Transverse colon (tissue), 4 donors: ENCODE results near the gene RXRG. TPM values are rescaled to one million over a fixed set of nuclear protein-coding genes. Genes with fewer than 3 reads are reported as not detected.

Experiments used
- DNase-seq: peaks from one replicate; pipeline ENCODE4 v3.0.0-alpha.2; 2019
- H3K27ac ChIP-seq, 4 donors: fragments of 200-600 bp; sonication (generic); 2 replicates each; pipeline ENCODE4 v1.5.1; 2016 to 2018; ENCODE audit warnings: inconsistent platforms in 4 of 4
- H3K27me3 ChIP-seq: fragments of 200-600 bp; sonication (generic); 2 replicates; pipeline ENCODE4 v1.5.1; 2017; ENCODE audit warnings: inconsistent platforms
- H3K36me3 ChIP-seq, 4 donors: fragments of 200-600 bp; sonication (generic); 2 replicates each; pipeline ENCODE4 v1.5.1; 2017 to 2019; ENCODE audit warnings: inconsistent platforms in 4 of 4
- H3K4me1 ChIP-seq, 4 donors: fragments of 200-600 bp; sonication (generic); 2 replicates each; pipeline ENCODE4 v1.5.1; 2017 to 2020; ENCODE audit warnings: inconsistent platforms in 4 of 4
- H3K4me3 ChIP-seq, 4 donors: fragments of 200-600 bp; sonication (generic); 1 replicate in 1 of 4; 2 replicates in 3 of 4; pipeline versions ENCODE4 v1.5.1 to v1.6.1; 2017 to 2019; ENCODE audit warnings: inconsistent platforms in 4 of 4
- H3K9me3 ChIP-seq, 2 donors: fragments of 200-600 bp; sonication (generic); 2 replicates each; pipeline ENCODE4 v1.5.1; 2017 to 2019; ENCODE audit warnings: inconsistent platforms in 2 of 2
- CTCF ChIP-seq, 5 experiments: fragments of 200-600 bp in 3 of 5; fragments of 450-650 bp in 2 of 5; sonication (generic) in 3 of 5; IDR thresholded peaks; 1 replicate in 2 of 5; 2 replicates in 3 of 5; pipeline ENCODE4 v1.5.1; 2016 to 2017; ENCODE audit warnings: antibody characterized with exemption in 5 of 5, inconsistent platforms in 3 of 5, mild to moderate bottlenecking in 2 of 5, moderate library complexity in 1 of 5
- EP300 ChIP-seq: sonication (generic); formaldehyde crosslinking; IDR thresholded peaks from one replicate; pipeline ENCODE4 v1.6.1; 2017; ENCODE audit warnings: antibody characterized with exemption, low read depth
- POLR2A ChIP-seq: fragments of 450-650 bp; IDR thresholded peaks from one replicate; pipeline ENCODE4 v1.6.1; 2016; ENCODE audit warnings: antibody characterized with exemption, mild to moderate bottlenecking, moderate library complexity
- POLR2AphosphoS5 ChIP-seq, 3 donors: sonication (generic); formaldehyde crosslinking; IDR thresholded peaks; one replicate each; pipeline ENCODE4 v1.6.1; 2016; ENCODE audit warnings: antibody characterized with exemption in 3 of 3
- WGBS, 2 donors: methylation state at CpG; one replicate each; pipeline ENCODE4 v1.1.5; 2018; ENCODE audit warnings: low coverage in 1 of 2; 5-methylcytosine and 5-hydroxymethylcytosine counted together
- in situ Hi-C, 4 donors: fragments of 200-750 bp; cut with MboI; loops; one replicate each; pipeline versions ENCODE4 v1.15.0 to v1.15.1; 2017; ENCODE audit warnings: low sequenced_read_pairs in 3 of 4, low pct_ligation_motif_present in 1 of 4, low pct_unique_long_range_greater_than_20kb in 1 of 4
- intact Hi-C: fragments of 100-400 bp; cut with DNase I; formaldehyde crosslinking; loops from one replicate; pipeline ENCODE4 v1.15.1; 2023; ENCODE audit warnings: low total_unique reads
- total RNA-seq, 4 donors: library from RNA; depleted of rRNA; stranded (reverse); fragments of >200 nt; gene quantifications; one replicate each; pipeline ENCODE4 v1.1.0, GENCODE V29; 2016

Gene RXRG
- total RNA-seq, 4 donors from 2014 or later, result 0.96 TPM; not detected in 3

- WGBS, 2 donors, result 68 to 74% methylated on average over 3 of the region's 3 CpGs
- in situ Hi-C loops, result no loop called here
These were observed 41.7 kb upstream of the RXRG start for GRCh38 chr1:165486663-165487062.

DNA sequence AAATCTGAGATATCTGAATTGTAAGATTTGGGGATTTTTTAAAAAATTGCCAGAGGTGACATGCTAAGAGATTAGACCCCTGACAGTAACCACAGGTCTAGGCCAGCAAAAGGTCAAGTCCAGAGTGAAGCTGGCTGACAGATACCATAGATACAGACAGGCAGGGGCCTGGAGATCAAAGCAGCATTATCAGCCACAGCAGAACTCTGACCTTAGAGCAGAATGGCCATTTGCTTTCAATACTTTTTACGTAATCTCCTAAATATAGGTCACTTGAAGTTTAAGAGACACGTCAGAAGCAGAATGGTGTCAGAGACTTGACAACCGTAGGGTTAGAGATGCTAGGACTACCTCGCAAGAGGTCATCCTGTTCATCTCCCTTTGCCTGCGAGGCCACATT is 40.8 kb upstream of the RXRG start:
- intact Hi-C loops, result no loop called here
- H3K27ac ChIP-seq, result no peak overlapping the region

More at GRCh38 chr1:165486663-165487062, 41.7 kb upstream of the RXRG start:
- TF ChIP-seq EP300 (no peak), POLR2A (no peak), CTCF (IDR thresholded peaks at IDR 0.05) (no peak), POLR2AphosphoS5 (IDR thresholded peaks at IDR 0.05) (no peak)
- Histone ChIP-seq H3K27ac (no peak overlapping the region), H3K9me3 (no peaks in the 10 kb centered on the region), H3K4me3 (no peak overlapping the region), H3K4me1 (no peaks in the 10 kb centered on the region), H3K27me3 (no peaks in the 10 kb centered on the region), H3K36me3 (no peaks in the 10 kb centered on the region)
- intact Hi-C loops, result no loop called here
- DNase-seq, result no peak

DNA sequence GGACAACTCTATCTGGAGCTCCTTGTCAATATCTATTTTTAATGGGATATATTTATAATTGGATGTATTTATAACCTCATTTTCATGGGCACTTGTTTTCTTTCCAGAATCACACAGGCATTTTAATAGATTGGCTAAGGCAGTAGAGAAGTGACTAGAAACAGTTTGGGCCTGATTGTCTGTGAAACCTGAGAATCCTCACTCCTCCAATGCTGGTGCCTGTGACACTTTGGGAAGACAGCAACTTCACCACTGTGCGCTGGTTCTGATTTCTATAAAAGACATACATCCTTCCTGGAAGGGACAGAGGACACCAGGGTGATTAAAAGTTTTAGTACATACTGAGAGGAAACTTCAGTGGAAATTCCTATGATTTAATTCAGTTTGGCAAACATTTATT is 39.6 kb upstream of the RXRG start:
- no peaks in the 10 kb centered on the region for H3K27me3 ChIP-seq
- intact Hi-C loops (no loop called here), in situ Hi-C loops (no loop called here)
- H3K4me3 ChIP-seq, result no peak overlapping the region
- H3K4me1 ChIP-seq, result no peaks in the 10 kb centered on the region
- DNase-seq, result no peak
- no peaks in the 10 kb centered on the region for H3K9me3 ChIP-seq
- 81% methylated on average over 1 of the region's 1 CpG; no CpG with 5 or more reads in 1 of the 2 donors for WGBS, 2 donors
- no peak overlapping the region for H3K27ac ChIP-seq
- H3K36me3 ChIP-seq, result no peaks in the 10 kb centered on the region
- no peak for TF ChIP-seq CTCF (IDR thresholded peaks at IDR 0.05)
- TF ChIP-seq POLR2AphosphoS5 (IDR thresholded peaks at IDR 0.05), result no peak
- no peak for TF ChIP-seq POLR2A
- TF ChIP-seq EP300, result no peak

More for the DNA sequence above, 40.8 kb upstream of the RXRG start:
- 79 to 87% methylated on average over 5 of the region's 5 CpGs for WGBS, 2 donors
- in situ Hi-C loops, result no loop called here
- no peaks in the 10 kb centered on the region for H3K9me3 ChIP-seq
- no peak overlapping the region for H3K4me3 ChIP-seq
- no peak for DNase-seq
- TF ChIP-seq CTCF (IDR thresholded peaks at IDR 0.05) (no peak), POLR2A (no peak), EP300 (no peak), POLR2AphosphoS5 (IDR thresholded peaks at IDR 0.05) (no peak)
- no peaks in the 10 kb centered on the region for H3K36me3 ChIP-seq
- H3K27me3 ChIP-seq, result no peaks in the 10 kb centered on the region
- no peaks in the 10 kb centered on the region for H3K4me1 ChIP-seq

- DNase-seq, result no peak
- Histone ChIP-seq H3K4me3 (no peak overlapping the region), H3K27me3 (no peaks in the 10 kb centered on the region), H3K36me3 (no peaks in the 10 kb centered on the region), H3K9me3 (no peaks in the 10 kb centered on the region), H3K4me1 (no peaks in the 10 kb centered on the region), H3K27ac (no peak overlapping the region)
- intact Hi-C loops, result no loop called here
- in situ Hi-C loops, result no loop called here
- TF ChIP-seq POLR2A (no peak), POLR2AphosphoS5 (IDR thresholded peaks at IDR 0.05) (no peak), EP300 (no peak), CTCF (IDR thresholded peaks at IDR 0.05) (no peak)
- WGBS, 2 donors, result 83 to 84% methylated on average over 4 of the region's 4 CpGs
These were observed 38.5 kb upstream of the RXRG start for GRCh38 chr1:165483412-165483811.
